HG03045 (cell line): ENCODE data around the gene NQO2.
A peak's percentile ranks its signal among the peaks of the same experiment; 100 is the strongest.
"Not testable (repeated sequence)": the region's sequence is repeated elsewhere in the genome, so short reads cannot be mapped to it uniquely, and the experiment has no call there.

ENCODE experiments used
- ATAC-seq: cut with Tn5 transposase; IDR thresholded peaks from one replicate; pipeline ENCODE4 v1.9.1; 2021; ENCODE audit warnings: mild to moderate bottlenecking, moderate library complexity; ENCODE audit not compliant: unreplicated experiment

Gene NQO2

DNA sequence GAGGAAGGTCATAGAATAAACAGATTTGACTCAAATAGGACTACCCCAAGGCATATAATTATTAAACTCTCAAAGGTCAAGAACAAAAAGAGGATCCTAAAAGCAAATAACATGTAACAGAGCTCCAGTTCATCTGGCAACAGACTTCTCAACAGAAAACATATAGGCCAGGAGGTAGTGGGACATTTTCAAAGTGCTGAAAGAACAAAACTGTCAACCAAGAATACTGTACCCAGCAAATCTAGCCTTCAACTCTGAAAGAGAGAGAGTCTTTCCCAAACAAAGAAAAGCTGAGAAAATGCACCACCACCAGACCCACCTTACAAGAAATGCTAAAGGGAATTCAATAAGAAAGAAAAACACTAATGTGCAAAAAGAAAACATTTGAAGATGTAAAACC lies 11.9 kb downstream of the NQO2 start:
- no peak for ATAC-seq

DNA sequence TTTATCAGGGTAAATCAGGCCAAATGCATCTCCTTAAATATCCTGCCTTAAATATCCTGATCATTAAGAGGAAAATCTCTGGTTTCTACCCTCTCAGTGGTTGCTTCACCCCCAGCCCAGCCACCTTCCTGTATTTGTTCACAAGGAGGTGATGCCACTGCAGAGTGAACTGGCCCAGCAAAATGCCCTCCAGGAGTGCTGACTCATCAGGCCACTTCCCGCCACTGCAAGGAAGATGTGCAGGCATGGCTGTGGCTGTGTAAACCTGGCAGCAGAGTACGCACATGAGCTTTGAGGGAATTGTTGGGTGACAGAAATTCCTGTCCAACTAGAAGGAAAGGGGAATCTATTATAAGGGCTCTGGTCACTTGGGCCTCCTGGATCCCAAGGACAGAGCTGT lies 13.8 kb downstream of the NQO2 start:
- ATAC-seq = no peak

DNA sequence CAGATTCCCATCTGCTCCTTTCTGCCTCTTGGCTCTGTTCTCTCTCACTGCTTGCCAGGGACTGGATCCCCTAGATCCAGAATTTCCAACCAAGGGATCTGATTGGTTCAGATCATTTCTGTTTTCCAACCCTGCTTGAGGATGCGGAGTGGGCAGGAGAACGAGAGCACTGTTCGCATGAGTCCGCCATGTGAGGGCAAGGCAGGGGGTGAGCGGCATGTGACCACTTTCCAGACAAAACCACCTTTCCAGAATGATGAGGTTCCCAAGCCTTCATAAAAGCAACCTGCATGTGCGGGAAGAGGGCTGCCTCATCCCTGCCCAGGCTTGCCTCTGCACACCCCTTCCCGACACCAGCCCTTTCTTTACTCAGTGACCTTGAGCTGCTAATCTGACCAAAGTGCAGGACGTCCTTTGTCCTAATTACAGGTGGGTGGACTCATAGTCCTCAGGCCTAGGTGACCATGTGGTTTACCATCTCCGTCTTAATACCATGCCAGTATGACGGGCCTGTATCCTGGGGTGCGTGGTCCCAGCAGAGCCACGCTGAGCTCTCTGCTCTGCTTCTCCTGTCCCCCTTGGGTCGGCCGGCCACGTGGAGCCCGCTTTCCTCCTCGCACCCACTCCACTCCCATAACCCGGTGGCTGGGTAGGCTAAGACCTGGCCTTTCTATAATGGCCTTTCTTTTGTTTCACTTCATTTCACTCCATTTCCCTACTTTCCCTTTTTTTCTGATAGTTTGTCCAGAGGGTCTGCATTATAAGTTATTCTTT lies 14.4 kb downstream of the NQO2 start:
- ATAC-seq = no peak

DNA sequence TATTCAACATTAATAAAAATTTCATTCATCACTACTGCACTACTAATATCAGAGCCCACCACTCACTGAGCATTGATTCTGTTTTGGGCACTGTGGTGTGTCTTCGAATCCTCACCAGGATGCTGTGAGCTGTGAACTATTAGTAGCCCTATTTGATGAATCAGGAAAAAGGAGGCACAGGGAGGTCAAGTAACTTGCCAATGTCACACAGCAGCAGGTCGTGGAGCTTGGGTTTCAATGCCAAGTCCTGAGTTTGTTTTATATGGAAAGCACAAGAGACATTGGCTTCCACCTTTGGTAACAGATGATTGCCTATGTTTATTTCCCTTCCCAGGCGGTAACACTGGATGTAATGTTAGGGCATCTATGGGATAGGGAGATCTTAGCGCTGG lies 15.0 kb downstream of the NQO2 start:
- ATAC-seq = no peak

DNA sequence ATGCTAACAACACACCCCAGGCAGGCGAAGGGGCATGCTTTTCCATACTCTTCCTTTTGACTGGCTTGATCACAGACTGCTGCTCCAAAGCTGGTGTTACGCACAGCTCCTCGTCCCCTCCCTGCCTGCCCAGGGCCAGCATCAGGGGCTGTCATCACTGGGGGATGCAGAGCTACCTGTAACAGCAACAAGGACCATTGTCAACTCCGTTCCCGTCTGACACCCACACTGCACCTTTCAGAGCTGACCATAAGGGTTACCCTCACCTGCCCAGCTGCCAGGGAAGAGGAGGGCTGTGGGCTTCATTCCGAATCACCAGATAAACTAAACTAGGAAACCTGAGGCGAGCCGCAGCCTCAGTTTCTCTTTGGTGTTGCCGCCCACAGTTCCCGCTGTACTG lies 15.4 kb downstream of the NQO2 start:
- no peak for ATAC-seq

DNA sequence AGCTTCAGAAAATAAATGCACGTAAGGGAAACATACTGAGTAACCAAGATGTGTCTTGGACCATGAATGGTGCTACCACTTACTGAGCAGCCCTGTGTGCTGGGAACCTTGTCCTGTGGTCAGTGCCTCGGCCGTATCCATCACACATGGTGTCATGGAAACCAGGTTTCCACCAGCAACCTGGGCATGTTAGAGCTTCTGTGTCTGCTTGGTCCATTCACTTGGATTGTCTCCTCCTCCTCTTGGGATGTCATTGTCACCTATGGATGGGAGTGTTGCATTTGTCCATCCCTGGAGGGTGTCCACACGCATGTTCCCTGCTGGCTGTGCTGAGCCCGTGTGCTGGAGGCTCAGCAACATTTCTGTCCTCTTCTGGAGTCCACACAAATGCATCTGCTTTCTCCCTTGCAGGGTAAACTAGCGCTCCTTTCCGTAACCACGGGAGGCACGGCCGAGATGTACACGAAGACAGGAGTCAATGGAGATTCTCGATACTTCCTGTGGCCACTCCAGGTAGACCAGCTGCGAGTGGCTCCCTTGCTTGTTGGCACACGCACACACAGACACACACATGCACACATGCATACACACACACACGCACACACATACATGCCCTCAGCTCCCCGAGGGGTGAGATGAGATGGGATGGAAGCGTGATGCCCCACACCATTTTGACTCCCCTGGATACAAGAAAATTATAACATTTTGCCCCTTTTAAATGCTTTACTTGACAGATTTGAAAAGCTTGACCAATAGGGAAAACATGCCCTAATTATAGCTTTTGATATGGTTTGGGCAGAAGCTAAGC lies 17.0 kb downstream of the NQO2 start:
- no peak for ATAC-seq

DNA sequence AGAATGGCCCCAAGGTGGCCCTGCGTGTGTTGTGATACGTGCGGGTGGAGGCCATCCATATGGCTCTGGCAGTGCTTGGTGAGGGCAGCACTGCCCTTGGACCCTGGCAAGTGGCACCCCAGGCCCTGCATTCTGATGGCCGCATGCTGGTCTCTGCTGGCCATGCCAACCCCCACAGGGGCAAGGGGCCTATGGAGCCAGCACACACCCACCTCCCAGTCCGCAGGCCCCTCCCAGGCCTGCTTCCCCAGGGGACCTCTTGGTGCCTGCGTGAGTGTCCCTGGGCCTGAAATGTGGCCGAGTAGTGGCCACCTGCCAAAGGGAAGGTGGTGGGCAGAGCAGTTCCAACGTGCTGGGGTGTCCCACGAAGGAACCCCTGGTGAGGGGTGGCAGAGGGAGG lies 17.6 kb downstream of the NQO2 start:
- no peak for ATAC-seq

DNA sequence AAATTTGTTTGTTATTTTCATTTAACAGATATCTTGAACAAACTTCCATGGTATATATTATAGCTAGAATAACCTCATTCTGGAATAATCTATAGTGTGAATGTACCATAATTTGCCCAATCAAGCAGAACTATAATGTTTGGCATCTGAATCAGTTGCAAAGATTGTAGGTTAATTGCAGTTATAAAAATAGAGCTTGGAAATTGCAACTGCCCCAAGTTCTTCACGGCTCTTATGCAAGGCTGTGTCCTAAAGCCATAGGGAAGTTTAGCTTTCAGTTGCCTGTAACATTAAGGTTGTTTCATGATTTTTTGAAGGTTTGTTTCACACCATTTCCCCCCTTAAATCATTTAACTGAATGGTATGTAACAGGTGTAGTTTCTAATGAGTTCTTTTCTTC lies 19.4 kb downstream of the NQO2 start:
- ATAC-seq = no peak

DNA sequence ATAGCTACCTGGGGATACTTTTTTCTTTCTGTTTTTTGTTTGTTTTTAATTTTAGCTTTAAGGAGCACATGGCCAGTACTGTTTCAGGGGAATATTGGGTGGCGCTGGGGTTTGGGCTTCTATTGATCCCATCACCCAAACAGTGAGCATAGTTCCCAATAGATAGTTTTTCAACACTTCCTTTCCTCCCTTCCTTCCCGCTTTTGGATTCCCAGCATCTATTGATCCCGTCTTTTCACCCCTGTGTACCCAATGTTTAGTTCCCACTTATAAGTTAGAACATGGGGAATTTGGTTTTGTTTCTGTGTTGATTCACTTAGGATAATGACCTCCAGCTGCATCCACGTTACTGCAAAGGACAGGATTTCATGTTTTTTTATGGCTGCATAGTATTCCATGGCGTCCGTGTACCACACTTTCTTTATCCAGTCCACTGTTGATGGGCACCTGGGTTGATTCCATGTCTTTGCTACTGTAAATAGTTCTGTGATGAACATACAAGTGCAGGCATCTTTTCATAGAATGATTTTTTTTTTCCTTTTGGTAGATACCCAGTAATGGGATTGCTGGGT lies 20.1 kb downstream of the NQO2 start:
- no peak for ATAC-seq

DNA sequence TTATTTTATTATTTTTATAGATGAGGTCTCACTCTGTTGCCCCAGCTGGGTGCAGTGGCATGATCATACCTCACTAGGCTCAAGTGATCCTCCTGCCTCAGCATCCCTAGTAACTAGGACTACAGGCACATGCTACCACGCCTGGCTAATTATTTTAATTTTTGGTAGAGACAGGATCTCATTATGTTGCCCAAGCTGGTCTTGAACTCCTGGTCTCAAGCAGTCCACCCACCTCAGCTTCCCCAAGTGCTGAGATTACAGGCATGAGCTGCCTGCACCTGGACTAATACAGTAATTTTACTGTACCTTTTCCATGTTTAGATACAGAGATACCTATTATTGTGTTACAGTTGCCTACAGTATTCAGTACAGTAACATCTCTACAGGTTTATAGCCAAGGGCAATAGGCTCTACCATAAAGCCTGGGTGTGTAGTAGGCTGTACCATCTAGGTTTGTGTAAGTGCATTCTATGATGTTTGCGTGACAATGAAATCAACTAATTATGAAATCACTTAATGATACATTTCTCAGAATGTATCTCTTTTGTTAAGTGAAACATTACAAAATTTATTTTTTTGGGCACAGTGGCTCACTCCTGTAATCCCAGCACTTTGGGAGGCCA lies 21.4 kb downstream of the NQO2 start:
- not testable (repeated sequence) for ATAC-seq

DNA sequence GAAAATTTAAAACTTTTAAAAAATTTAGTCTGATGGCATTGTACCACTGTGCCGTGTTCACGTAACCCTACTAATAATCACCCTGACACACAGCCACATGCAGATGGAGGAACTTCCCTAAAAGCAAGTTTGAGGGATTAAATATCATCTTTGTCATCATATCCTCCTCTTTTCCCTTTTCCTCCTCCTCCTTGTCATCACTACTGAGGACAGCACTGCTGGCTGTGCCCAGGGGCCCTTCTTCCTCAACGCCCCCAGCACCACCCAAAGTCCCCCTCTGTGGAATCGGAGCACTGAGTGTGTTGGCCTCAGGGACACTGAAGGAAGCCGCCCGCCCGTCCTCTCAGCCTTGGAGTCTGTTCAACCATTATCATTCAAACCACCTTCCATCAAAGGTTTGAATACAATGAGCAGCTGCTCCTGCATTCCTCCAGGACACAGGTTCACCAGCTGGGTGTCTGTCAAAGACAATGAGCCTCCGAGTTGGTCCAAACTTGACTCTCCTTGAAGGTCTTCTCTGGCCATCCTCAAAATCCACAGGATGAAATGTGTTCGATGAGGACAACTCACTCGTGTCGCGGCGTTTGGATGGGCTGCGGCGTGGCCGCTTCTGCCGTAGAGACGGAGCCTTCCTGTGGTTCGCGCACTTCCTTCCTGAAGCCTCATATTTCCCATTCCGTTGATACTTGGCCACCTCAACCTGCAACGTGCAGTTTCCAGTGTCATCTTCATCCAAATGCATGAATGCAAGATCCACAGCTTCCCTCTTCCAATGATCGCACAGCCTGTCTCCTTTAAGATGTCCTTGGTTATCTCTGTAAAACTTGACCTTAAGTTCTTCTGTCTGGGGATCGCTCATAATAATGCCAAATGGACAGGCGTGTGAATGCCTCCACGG lies 23.3 kb downstream of the NQO2 start:
- ATAC-seq = no peak

DNA sequence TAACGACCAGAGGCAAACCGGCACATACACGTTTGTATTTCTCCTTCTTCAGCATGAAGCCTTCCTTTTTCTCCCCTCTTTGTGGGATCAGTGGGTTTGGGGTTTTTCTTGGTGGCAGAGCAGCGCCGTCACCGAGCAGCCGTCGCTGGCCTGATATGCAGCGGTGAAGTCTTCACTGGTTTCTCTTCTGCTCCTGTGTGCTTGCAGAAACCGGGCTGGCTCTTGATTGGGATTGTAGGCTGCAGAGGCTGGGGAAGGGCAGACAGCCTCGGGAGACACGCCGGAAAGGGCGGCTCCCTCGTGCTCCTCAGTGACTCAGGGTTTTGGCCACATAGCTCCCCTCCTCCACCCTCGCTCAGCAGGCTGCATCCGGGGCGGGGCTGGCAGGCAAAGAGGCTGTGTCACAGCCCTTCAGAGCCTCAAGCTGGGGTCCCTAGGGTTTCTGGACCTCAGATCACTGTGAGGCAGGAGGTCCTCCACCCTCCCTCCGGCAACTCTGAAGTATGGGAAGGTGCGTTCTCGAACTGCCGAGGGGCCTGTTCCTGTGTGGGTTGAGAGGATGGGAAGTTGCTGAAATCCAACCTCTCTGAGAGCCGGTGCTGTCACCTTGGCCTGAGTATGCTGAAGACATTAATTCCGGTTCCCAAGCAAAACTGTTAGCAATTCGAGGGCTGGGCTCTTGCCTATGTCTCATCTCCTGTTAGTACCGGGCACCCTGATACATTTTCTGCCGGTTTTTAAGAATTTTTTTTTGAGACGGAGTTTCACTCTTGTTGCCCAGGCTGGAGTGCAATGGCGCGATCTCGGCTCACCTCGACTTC lies 24.2 kb downstream of the NQO2 start:
- ATAC-seq = peak; percentile 83

DNA sequence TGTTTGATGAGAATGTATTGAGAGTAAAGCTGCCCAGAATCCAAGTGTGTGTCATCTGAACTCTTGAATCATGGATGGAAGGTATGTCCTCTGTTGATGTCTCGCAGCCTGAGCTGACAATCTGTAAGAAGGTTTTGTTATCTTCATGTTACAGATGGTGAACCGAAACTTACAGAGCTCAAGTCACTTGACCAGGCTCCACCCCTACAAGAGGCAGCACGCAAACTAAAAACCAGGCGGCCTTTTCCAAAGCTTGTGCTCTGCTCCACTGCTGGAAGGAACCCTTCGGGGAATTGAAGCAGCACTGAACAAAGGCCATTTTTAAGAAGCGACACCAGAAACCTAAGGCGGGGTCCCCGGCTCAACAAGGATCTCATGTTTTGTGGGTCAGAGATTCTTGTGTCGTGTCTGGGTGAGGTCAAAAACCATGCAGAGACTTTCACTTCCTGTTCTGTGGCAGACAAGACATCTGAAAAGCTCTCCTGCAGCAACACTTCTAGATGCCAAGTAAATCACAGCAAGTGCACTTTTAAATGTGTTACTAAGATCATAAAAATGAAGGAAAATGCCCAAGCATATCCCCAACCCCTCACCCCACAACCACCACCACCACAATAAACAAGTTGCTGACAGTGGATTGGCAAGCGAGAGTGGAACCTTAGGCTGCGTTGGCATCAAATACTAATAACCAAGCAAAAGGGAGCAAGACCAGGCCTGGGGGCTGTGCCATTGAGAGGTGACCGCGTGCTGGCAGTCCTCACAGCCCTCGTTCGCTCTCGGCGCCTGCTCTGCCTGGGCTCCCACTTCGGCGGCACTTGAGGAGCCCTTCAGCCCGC lies 27.3 kb downstream of the NQO2 start:
- peak; percentile 60 for ATAC-seq

DNA sequence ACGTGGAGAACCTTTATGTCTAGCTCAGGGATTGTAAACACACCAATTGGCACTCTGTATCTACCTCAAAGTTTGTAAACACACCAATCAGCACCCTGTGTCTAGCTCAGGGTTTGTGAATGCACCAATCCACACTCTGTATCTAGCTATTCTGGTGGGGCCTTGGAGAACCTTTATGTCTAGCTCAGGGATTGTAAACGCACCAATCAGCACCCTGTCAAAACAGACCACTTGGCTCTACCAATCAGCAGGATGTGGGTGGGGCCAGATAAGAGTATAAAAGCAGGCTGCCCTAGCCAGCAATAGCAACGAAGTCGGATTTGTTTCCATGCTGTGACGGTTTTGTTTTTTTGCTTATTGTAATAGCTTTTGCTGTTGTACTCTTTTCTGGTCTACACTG lies 28.5 kb downstream of the NQO2 start:
- not testable (repeated sequence) for ATAC-seq

DNA sequence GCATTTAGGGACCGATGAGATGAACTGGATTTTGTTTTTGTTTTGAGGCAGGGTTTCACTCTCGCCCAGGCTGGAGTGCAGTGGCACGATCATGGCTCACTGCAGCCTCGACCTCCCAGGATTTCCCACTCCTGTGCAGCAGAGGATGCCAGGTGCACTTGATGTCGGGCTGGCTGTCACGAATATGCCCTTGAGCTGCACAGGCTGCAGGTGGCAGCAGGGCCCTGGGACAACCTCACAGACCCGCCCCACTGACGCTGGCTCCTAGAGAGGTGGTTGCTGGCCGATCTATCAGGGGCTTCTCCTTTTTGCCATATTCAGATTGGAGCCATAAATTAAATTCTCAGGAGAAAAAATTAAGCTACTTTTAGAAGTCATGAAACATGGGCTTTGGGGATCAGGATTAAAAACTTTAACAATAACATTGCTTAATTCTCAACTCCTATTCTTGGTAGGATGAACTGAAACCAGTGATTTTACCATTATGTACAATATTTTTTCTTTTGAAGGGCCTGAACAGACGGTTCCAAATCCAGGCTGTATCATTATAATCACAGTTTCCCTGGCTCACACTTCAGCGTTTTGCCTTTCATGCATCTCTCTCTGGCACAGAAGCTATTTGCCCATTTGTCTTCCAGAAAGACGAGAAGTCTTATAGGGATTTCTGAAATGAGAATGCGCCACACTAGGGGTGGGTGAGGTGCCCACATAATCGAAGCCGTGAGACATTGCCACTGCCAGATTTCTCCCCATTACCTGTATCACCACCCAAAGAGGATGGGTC lies 32.4 kb downstream of the NQO2 start:
- no peak for ATAC-seq

DNA sequence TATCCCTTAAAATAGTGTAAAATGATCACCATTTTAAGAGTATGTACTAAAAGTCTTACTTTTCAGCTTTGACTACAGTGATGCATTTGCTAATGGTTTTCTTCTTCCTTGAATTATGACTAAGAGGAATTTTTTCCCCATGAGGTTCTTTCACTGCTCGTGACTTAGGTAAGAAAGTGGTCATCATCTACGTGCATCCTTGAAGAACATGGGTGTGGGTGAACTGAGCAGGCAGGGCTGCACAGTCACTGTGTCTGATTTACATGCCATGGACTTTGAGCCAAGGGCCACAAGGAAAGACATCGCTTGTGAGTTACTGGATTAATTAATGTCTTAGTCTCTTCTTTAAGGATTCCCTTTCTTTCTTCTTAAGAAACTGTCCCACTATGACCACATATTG lies 33.3 kb downstream of the NQO2 start:
- ATAC-seq = no peak

DNA sequence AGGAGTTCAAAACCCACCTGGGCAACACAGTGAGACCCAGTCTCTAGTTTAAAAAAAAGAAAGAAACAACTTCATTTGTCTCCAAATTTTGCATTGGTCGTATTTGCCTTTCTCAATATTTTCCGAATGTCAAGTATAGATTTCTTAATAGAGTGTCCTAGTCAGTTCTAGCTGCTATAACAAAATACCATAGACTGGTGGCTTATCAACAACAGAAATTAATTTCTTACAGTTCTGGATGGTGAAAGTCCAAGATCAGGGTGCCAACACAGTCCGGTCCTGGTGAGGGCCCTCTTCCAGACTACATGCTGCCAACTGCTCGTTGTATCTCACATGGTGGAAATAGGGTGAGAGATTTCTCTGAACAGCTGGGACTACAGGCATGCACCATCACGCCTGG lies 34.0 kb downstream of the NQO2 start:
- ATAC-seq = no peak

DNA sequence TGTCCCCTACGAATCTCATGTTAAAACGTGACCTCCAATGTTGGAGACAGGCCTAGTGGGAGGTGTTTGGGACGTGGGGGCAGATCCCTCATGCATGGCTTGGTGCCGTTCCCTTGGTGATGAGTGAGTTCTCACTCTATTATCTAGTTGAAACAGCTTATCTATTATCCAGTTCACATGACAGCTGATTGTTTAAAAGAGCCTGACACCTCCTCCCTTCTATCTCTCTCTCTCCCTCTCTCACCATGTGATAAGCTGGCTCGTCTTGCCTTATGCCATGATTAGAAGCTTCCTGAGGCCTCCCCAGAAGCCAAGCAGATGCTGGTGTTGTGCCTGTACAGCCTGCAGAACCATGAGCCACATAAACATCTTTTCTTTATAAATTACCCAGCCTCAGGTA lies 35.7 kb downstream of the NQO2 start:
- no peak for ATAC-seq
